H9 (cell line): Measurements from ENCODE around the gene CDC42. TPM values are rescaled to one million over a fixed set of nuclear protein-coding genes. Genes with fewer than 3 reads are reported as not detected.

Experiments used
- DNase-seq: peaks from one replicate; pipeline ENCODE4 v3.0.0-alpha.2; 2017
- H2AFZ ChIP-seq: one replicate; pipeline ENCODE4 v1.6.1; 2013; ENCODE audit warnings: mild to moderate bottlenecking, low read length, control low read depth, moderate library complexity
- H2AK5ac ChIP-seq: 2 replicates; pipeline ENCODE4 v1.6.1; 2013; ENCODE audit warnings: low read length, control low read depth, mixed read lengths; ENCODE audit not compliant: insufficient read length
- H2BK120ac ChIP-seq: one replicate; pipeline ENCODE4 v1.6.1; 2013; ENCODE audit warnings: low read depth, mild to moderate bottlenecking, low read length, control low read depth, inconsistent platforms; ENCODE audit not compliant: poor library complexity, severe bottlenecking
- H2BK12ac ChIP-seq: 2 replicates; pipeline ENCODE4 v1.6.1; 2013; ENCODE audit warnings: low read length, control low read depth, mixed read lengths, low read depth; ENCODE audit not compliant: insufficient read length
- H2BK15ac ChIP-seq: 2 replicates; pipeline ENCODE4 v1.6.1; 2013; ENCODE audit warnings: low read depth, low read length, control low read depth
- H2BK20ac ChIP-seq: one replicate; pipeline ENCODE4 v1.6.1; 2013; ENCODE audit warnings: low read depth, mild to moderate bottlenecking, low read length, control low read depth, inconsistent platforms; ENCODE audit not compliant: poor library complexity, severe bottlenecking
- H2BK5ac ChIP-seq: 2 replicates; pipeline ENCODE4 v1.6.1; 2013; ENCODE audit warnings: low read length, control low read depth, mixed read lengths; ENCODE audit not compliant: insufficient read length
- H3K14ac ChIP-seq: 2 replicates; pipeline ENCODE4 v1.6.1; 2013; ENCODE audit warnings: low read length, control low read depth; ENCODE audit not compliant: insufficient read depth
- H3K18ac ChIP-seq: 2 replicates; pipeline ENCODE4 v1.6.1; 2013; ENCODE audit warnings: low read depth, mild to moderate bottlenecking, mixed read lengths, low read length, control low read depth; ENCODE audit not compliant: insufficient read length
- H3K23ac ChIP-seq: 2 replicates; pipeline ENCODE4 v1.6.1; 2013; ENCODE audit warnings: low read length, control low read depth, mixed read lengths, low read depth; ENCODE audit not compliant: insufficient read length
- H3K23me2 ChIP-seq: 2 replicates; pipeline ENCODE4 v1.6.1; 2013; ENCODE audit warnings: low read depth, mild to moderate bottlenecking, mixed read lengths, low read length, control low read depth; ENCODE audit not compliant: insufficient read length, poor library complexity, severe bottlenecking
- H3K27ac ChIP-seq: 2 replicates; pipeline ENCODE4 v1.5.1; 2013; ENCODE audit warnings: low read length, control low read depth, mixed read lengths, low read depth; ENCODE audit not compliant: insufficient read length
- H3K27me3 ChIP-seq: 2 replicates; pipeline ENCODE4 v1.6.1; 2013; ENCODE audit warnings: low read length, control low read depth, inconsistent platforms; ENCODE audit not compliant: insufficient read depth
- H3K4ac ChIP-seq: 2 replicates; pipeline ENCODE4 v1.6.1; 2013; ENCODE audit warnings: low read depth, mild to moderate bottlenecking, control low read depth, inconsistent platforms, low read length, moderate library complexity
- H3K4me1 ChIP-seq: 2 replicates; pipeline ENCODE4 v1.6.1; 2013; ENCODE audit warnings: low read length, control low read depth, inconsistent platforms; ENCODE audit not compliant: insufficient read depth
- H3K4me2 ChIP-seq: 2 replicates; pipeline ENCODE4 v1.6.1; 2013; ENCODE audit warnings: low read length, control low read depth, mixed read lengths; ENCODE audit not compliant: insufficient read length, insufficient read depth
- H3K56ac ChIP-seq: 2 replicates; pipeline ENCODE4 v1.6.1; 2013; ENCODE audit warnings: low read depth, mild to moderate bottlenecking, mixed read lengths, low read length, control low read depth; ENCODE audit not compliant: insufficient read length
- H3K79me1 ChIP-seq: 2 replicates; pipeline ENCODE4 v1.6.1; 2013; ENCODE audit warnings: low read depth, mild to moderate bottlenecking, moderate library complexity, low read length, control low read depth, inconsistent platforms; ENCODE audit not compliant: insufficient read depth, poor library complexity, severe bottlenecking
- H3K79me2 ChIP-seq: 2 replicates; pipeline ENCODE4 v1.6.1; 2013; ENCODE audit warnings: low read length, control low read depth, inconsistent platforms; ENCODE audit not compliant: insufficient read depth
- H3K9ac ChIP-seq: 2 replicates; pipeline ENCODE4 v1.6.1; 2013; ENCODE audit warnings: low read length, control low read depth, mixed read lengths; ENCODE audit not compliant: insufficient read length; ENCODE audit errors: extremely low read depth
- H3K9me3 ChIP-seq: one replicate; pipeline ENCODE4 v1.6.1; 2013; ENCODE audit warnings: low read depth, low read length, inconsistent platforms; ENCODE audit not compliant: control insufficient read depth
- H3T11ph ChIP-seq: one replicate; pipeline ENCODE4 v1.6.1; 2013; ENCODE audit warnings: mild to moderate bottlenecking, low read length, control low read depth, inconsistent platforms
- H4K20me1 ChIP-seq: one replicate; pipeline ENCODE4 v1.6.1; 2013; ENCODE audit not compliant: control insufficient read depth, insufficient read length, insufficient read depth
- H4K5ac ChIP-seq: 2 replicates; pipeline ENCODE4 v1.6.1; 2013; ENCODE audit warnings: low read depth, mild to moderate bottlenecking, mixed read lengths, low read length, control low read depth; ENCODE audit not compliant: insufficient read length
- H4K8ac ChIP-seq: replicated peaks from 2 replicates; pipeline ENCODE4 v1.6.1; 2013; ENCODE audit warnings: low read length, control low read depth, mixed read lengths, low read depth; ENCODE audit not compliant: insufficient read length
- H4K91ac ChIP-seq: 2 replicates; pipeline ENCODE4 v1.6.1; 2013; ENCODE audit warnings: low read depth, mild to moderate bottlenecking, moderate library complexity, mixed read lengths, low read length, control low read depth; ENCODE audit not compliant: insufficient read length
- H3K27ac Mint-ChIP-seq, 3 experiments: 2 replicates in 2 of 3; 3 replicates in 1 of 3; pipeline ENCODE4 v1.8.0; 2020 to 2021; ENCODE audit warnings: mixed read lengths in 3 of 3, mild to moderate bottlenecking in 1 of 3, moderate library complexity in 1 of 3
- H3K27me3 Mint-ChIP-seq: 2 replicates; pipeline ENCODE4 v1.8.0; 2021; ENCODE audit warnings: low read depth, mild to moderate bottlenecking, moderate library complexity, mixed read lengths
- H3K36me3 Mint-ChIP-seq, 3 experiments: 2 replicates in 2 of 3; 3 replicates in 1 of 3; pipeline ENCODE4 v1.8.0; 2020 to 2021; ENCODE audit warnings: low read depth in 3 of 3, mixed read lengths in 3 of 3; ENCODE audit not compliant: insufficient read depth in 1 of 3
- H3K4me1 Mint-ChIP-seq, 2 experiments: 2 replicates each; pipeline ENCODE4 v1.8.0; 2020; ENCODE audit warnings: mixed read lengths in 2 of 2
- H3K4me3 Mint-ChIP-seq, 2 experiments: 2 replicates in 1 of 2; 3 replicates in 1 of 2; pipeline ENCODE4 v1.8.0; 2020 to 2021; ENCODE audit warnings: mild to moderate bottlenecking in 2 of 2, mixed read lengths in 2 of 2, moderate library complexity in 1 of 2
- H3K9me3 Mint-ChIP-seq, 2 experiments: 2 replicates in 1 of 2; 3 replicates in 1 of 2; pipeline ENCODE4 v1.8.0; 2020; ENCODE audit warnings: mild to moderate bottlenecking in 2 of 2, mixed read lengths in 2 of 2, moderate library complexity in 1 of 2
- CTCF ChIP-seq: fragments of 200-600 bp; sonication (generic); conservative IDR thresholded peaks from 3 replicates; pipeline ENCODE4 v1.8.0; 2021; ENCODE audit warnings: antibody characterized with exemption, mild to moderate bottlenecking
- WGBS: extraction: QIAGEN DNeasy Blood & Tissue Kit; methylation state at CpG from one replicate; pipeline ENCODE4 v1.1.7; 2013; ENCODE audit warnings: missing lambda C conversion rate, low lambda C conversion rate, mixed read lengths; ENCODE audit not compliant: insufficient read length; ENCODE audit errors: extremely low coverage; 5-methylcytosine and 5-hydroxymethylcytosine counted together
- total RNA-seq: library from RNA; stranded (reverse); gene quantifications from 2 replicates; pipeline ENCODE4 v1.2.1, GENCODE V29; 2021

The CDC42 gene
- total RNA-seq, 1 experiment from 2014 or later: 197 TPM

- H2BK15ac ChIP-seq: no peak overlapping the region
- H2AFZ ChIP-seq: no peak overlapping the region
- no peak overlapping the region for H4K8ac ChIP-seq
- no peak overlapping the region for H2BK120ac ChIP-seq
- TF ChIP-seq CTCF: peak; percentile 58
- no peak overlapping the region for H3K27ac ChIP-seq
- H3K9me3 Mint-ChIP-seq: peaks cover 0 to 5% of the 10 kb centered on the region in 2 experiments; a peak in 2 of 5 replicates
- no peak overlapping the region for H4K91ac ChIP-seq
- DNase-seq: no peak
- H2BK20ac ChIP-seq: no peak overlapping the region
- no peak overlapping the region for H3K4ac ChIP-seq
- H4K5ac ChIP-seq: no peak overlapping the region
- no peaks in the 10 kb centered on the region; the same call in 1 of the 2 replicates for H3K27me3 Mint-ChIP-seq
- no peak overlapping the region for H3K14ac ChIP-seq
- no peak overlapping the region for H3K9ac ChIP-seq
- no peak overlapping the region for H2BK5ac ChIP-seq
- no peaks in the 10 kb centered on the region for H3K79me1 ChIP-seq
- no peaks in the 10 kb centered on the region for H3K27me3 ChIP-seq
- no peak overlapping the region for H3K56ac ChIP-seq
- H3K9me3 ChIP-seq: no peaks in the 10 kb centered on the region
- no peak overlapping the region for H3T11ph ChIP-seq
- no peak overlapping the region for H3K18ac ChIP-seq
- H3K4me1 Mint-ChIP-seq: peaks cover 5 to 9% of the 10 kb centered on the region in 2 experiments
- no peaks in the 10 kb centered on the region; the same call in 1 of the 2 replicates for H3K4me1 ChIP-seq
- no peaks in the 10 kb centered on the region for H3K23me2 ChIP-seq
- H3K23ac ChIP-seq: no peak overlapping the region
- no peak overlapping the region for H3K4me2 ChIP-seq
- no peaks in the 10 kb centered on the region for H4K20me1 ChIP-seq
- no peak overlapping the region for H3K4me3 Mint-ChIP-seq
- WGBS: 100% methylated on average over 1 of the region's 10 CpGs
- H3K36me3 Mint-ChIP-seq: no peaks in the 10 kb centered on the region
- no peak overlapping the region for H2BK12ac ChIP-seq
- peak overlapping the region in 1 of 3 experiments; percentile 5; a peak in 2 of 7 replicates for H3K27ac Mint-ChIP-seq
- H2AK5ac ChIP-seq: no peak overlapping the region
- no peaks in the 10 kb centered on the region for H3K79me2 ChIP-seq
These were observed 33.6 kb upstream of the CDC42 start for GRCh38 chr1:22018583-22019559.
